GM13977 (cell line): Measurements from ENCODE around the gene SPAG5.
A peak's percentile ranks its signal among the peaks of the same experiment; 100 is the strongest.

Experiments
- DNase-seq: peaks from one replicate; pipeline ENCODE4 v3.0.0; 2012; ENCODE audit warnings: low spot score
- CTCF ChIP-seq: IDR thresholded peaks from 2 replicates; pipeline ENCODE4 v1.5.1; 2012; ENCODE audit warnings: mild to moderate bottlenecking, control low read depth; ENCODE audit not compliant: insufficient read depth; ENCODE audit errors: extremely low read depth, missing control alignments
- in situ Hi-C: fragments of 300-500 bp; cut with MboI; formaldehyde crosslinking; loops from one replicate; pipeline ENCODE4 v1.12.0; 2022; ENCODE audit warnings: low sequenced_read_pairs, low pct_unique_long_range_greater_than_20kb, mixed read lengths, inconsistent platforms; ENCODE audit not compliant: unreplicated experiment

The SPAG5 gene

GRCh38 chr17:28585851-28586250 is 13.0 kb downstream of the SPAG5 start:
- no peak for TF ChIP-seq CTCF
- in situ Hi-C loops = no loop called here
- no peak for DNase-seq

GRCh38 chr17:28584434-28584833 is 14.4 kb downstream of the SPAG5 start:
- no peak for TF ChIP-seq CTCF
- no peak for DNase-seq
- in situ Hi-C loops = no loop called here

- TF ChIP-seq CTCF = no peak
- no peak for DNase-seq
- in situ Hi-C loops = no loop called here
Measured at GRCh38 chr17:28582513-28582912, 16.3 kb downstream of the SPAG5 start.

- TF ChIP-seq CTCF = no peak
- DNase-seq = no peak
- in situ Hi-C loops = no loop called here
Measured at GRCh38 chr17:28580959-28581358, 17.9 kb downstream of the SPAG5 start.

- in situ Hi-C loops = no loop called here
- TF ChIP-seq CTCF = no peak
- peak; percentile 59 for DNase-seq
Measured at GRCh38 chr17:28579526-28579925, 19.3 kb downstream of the SPAG5 start.

GRCh38 chr17:28578246-28579195 is 20.3 kb downstream of the SPAG5 start:
- DNase-seq = no peak
- TF ChIP-seq CTCF = no peak
- in situ Hi-C loops = no loop called here

- DNase-seq = no peak
- in situ Hi-C loops = no loop called here
- TF ChIP-seq CTCF = no peak
Measured at GRCh38 chr17:28577466-28577824, 21.4 kb downstream of the SPAG5 start.
